GM23248 (cell line): Measurements from ENCODE around the gene CST9.

Source experiments
- EZH2 ChIP-seq: fragments of 200-600 bp; sonication (generic); IDR thresholded peaks from 2 replicates; pipeline ENCODE4 v1.6.1; 2018; ENCODE audit warnings: antibody characterized with exemption, mild to moderate bottlenecking; ENCODE audit not compliant: insufficient read depth, poor library complexity, severe bottlenecking
- EZH2phosphoT487 ChIP-seq: fragments of 200-600 bp; sonication (generic); IDR thresholded peaks from 2 replicates; pipeline ENCODE4 v1.6.1; 2018; ENCODE audit warnings: antibody characterized with exemption, moderate library complexity, mild to moderate bottlenecking, low read depth; ENCODE audit not compliant: insufficient read depth

DNA sequence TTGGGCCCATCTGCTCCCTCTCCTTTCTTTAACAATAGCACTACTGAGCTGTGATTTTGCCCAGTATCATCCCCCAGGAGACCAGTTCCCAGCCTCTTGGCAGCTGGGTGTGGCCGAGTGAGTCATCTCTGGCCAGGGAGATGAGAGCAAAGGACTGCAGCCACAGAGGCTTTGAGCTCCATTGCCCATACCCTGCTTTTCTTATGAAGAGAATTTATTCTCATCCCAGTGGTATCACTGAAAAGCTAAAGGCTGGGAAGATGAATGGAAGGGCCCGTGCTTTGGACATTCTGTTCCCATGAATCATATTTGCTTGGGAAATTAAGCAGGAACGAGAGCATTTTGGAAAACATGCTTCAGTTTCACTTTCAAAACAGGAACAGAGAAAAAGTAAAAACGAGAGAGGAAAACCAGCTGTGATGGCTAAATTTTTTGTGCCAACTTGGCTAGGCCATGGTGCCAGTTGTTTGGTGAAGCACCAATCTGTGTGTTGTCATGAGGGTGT is 17.2 kb upstream of the CST9 start:
- no peak for TF ChIP-seq EZH2phosphoT487
- TF ChIP-seq EZH2 = no peak
